GM12801 (cell line): ENCODE results near the gene FAN1.

Experiments
- TF ChIP-seq, protein P1 (sequence below): IDR thresholded peaks from one replicate; pipeline ENCODE4 v1.5.1; 2011; ENCODE audit warnings: control low read depth; ENCODE audit not compliant: insufficient read length; ENCODE audit errors: extremely low read depth

The FAN1 gene

DNA sequence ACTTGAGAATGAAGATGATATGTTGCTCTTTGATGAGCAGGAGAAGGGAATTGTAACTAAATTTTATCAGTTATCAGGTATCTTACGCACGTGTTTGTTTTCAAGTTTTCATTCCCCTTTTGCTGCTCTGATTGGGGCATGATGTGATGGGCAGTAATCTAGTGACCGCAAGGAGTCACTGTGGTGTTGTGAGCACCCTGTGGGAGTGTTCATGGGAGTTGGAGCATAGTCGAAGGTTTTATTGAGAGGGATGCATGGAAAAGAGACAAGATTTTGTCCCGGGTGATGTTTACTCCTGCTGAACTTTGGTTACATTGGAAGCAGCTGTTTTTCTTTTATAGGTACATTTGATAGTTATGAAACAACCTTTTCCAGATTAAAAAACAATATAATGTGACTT lies 2.1 kb downstream of the FAN1 start:
- TF ChIP-seq, protein P1, sequence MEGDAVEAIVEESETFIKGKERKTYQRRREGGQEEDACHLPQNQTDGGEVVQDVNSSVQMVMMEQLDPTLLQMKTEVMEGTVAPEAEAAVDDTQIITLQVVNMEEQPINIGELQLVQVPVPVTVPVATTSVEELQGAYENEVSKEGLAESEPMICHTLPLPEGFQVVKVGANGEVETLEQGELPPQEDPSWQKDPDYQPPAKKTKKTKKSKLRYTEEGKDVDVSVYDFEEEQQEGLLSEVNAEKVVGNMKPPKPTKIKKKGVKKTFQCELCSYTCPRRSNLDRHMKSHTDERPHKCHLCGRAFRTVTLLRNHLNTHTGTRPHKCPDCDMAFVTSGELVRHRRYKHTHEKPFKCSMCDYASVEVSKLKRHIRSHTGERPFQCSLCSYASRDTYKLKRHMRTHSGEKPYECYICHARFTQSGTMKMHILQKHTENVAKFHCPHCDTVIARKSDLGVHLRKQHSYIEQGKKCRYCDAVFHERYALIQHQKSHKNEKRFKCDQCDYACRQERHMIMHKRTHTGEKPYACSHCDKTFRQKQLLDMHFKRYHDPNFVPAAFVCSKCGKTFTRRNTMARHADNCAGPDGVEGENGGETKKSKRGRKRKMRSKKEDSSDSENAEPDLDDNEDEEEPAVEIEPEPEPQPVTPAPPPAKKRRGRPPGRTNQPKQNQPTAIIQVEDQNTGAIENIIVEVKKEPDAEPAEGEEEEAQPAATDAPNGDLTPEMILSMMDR = no peak

DNA sequence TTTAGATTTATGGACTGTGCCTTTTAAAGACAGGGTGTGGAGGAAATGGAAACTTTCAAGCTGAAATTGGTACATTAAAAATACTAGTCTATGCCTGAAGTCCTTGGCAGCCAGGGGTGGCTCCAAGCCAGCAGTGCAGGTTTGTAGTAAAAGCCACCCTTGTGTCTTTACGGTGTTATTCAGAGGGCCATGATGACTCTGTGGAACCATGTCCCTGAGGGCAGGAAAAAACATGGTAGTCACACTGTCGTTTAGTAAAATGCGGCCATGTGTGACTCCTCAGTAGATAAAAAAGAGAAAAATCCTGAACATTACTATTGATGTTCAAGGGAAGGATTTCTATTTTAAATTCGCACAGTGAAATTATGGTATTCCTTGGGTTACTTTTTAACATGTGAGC lies 2.7 kb downstream of the FAN1 start:
- TF ChIP-seq, protein P1 = no peak

DNA sequence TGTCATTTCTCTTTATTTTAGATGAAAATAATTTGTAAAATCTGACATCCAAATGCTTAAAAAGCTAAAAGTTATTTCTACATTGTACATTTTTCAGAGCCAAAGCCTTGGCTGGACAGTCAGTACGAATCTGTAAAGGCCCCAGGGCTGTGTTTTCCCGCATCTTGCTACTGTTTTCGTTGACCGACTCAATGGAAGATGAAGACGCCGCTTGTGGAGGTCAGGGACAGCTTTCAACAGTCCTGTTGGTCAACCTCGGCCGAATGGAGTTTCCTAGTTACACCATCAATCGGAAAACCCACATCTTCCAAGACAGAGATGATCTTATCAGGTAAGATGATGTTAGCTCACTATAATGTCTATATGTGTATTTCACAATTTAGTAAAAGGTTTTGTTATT lies 10.0 kb downstream of the FAN1 start:
- TF ChIP-seq, protein P1 = no peak

DNA sequence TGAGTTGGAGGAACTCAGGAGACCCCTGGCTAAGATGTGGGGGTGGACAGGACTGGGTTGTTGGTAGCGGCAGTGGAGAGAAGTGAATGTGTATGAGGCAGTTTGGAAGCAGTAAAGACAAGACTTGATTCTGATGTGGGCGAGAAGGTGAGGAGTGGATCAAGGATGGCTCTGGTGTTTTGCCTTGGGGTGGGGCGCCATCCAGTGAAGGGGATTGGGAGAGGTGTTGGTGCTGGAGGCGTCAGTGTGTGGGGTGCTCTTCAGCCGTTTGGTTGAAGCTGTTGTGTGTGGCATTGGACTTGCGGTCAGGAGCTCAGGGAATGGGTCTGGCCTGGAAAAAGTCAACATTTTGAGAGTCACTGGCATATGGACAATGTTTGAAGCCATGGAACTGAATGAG lies 13.3 kb downstream of the FAN1 start:
- TF ChIP-seq, protein P1 = no peak

DNA sequence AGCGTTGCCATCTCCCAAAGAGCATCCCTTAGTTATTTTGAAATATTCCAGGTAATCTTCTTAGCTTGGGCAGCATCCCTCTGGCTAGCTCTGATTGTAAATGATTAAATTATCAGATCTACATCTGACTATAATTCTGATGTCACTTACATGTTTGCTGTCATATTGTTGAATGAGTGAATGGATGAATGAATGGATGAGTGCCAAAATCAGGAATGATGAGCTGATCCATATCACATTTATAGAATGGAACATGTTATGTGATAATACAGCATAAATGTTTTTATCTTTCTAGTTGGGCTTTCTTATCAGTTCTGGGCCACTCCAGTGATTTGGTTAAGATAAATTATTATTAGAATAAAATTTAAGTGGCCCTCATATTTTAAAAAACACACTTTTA lies 14.0 kb downstream of the FAN1 start:
- TF ChIP-seq, protein P1 = no peak

DNA sequence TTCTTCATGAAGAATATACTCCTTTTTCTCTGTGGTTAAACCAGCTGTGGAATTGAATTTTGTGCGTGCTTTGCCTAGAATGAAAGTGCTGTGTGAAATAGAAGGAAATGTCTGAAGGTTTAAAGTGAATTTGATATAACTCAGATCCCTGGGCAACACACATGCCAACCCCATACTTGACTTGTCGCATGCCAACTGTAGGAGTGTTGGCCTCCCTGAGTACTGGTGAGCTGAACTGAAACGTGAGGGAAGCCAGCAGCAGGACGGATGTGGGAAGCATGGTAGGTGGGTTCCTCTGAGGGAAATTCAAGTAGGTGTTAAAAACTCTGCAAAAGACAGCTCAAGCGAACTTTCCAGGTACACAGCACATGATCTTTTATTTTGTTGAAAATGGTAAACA lies 14.7 kb downstream of the FAN1 start:
- TF ChIP-seq, protein P1 = no peak

DNA sequence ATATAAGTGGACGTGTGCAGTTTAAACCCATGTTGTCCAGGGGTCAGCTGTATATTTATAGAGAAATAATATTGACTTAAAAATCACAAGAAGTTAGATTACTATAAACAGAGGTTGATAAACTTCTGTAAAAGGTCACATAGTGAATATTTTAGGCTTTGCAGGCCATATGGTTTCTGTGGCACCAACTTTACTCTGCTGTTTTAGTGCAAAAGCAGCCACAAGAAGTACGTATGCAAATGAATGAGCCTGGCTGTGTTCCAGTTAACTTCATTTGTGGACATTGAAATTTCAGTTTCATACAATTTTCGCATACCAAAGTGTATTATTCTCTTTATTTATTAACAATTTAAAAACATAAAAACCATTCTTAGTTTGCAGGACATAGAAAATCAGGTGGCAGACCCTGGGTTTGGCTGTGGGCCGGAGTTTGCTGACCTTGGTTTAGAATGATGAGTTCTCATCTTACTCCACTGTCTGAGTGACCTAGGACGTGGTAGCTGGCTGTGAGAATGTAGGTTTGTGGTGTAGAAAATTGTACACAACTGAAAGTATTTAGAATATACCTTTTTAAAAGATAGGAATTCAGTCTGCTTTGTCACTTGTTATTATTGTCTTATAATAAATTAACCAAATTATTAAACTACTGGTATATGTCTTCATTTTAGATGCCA lies 16.3 kb downstream of the FAN1 start:
- TF ChIP-seq, protein P1 = no peak

DNA sequence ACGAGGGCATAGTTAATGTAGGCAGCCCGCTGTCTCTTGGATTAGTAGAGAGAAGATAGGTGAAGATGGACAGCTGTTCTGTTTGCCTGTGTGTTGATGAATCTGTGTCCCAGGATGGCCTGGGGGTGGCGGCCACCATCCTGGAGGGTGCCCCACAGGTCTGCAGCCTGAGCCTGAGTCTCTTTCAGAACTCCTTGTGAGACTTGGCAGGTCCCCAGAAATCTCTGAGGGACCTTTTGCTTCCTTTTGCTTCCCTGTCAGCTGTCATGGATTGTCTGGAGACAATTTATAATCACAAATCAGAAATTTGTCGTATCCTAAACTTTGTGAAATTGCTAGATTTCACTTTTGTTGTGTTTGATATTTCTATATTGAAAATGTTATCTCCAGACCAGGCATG lies 17.4 kb downstream of the FAN1 start:
- TF ChIP-seq, protein P1 = no peak
